IMR-90 (cell line): ENCODE measurements around the gene FUS. TPM values are rescaled to one million over a fixed set of nuclear protein-coding genes. Genes with fewer than 3 reads are reported as not detected.

Experiments
- ATAC-seq: fragments of 200-7000 bp; cut with Tn5 transposase; 2 replicates; pipeline ENCODE4 v1.9.1; 2020; ENCODE audit warnings: low read depth, mild to moderate bottlenecking, moderate library complexity
- BruUV-seq: library from RNA; stranded (reverse); fragments of 400-500 nt; replicated peaks from 2 replicates; lab custom pipeline; 2021; lab: Mats Ljungman, UMichigan
- CTCF ChIA-PET: fragments of 300-600 bp; formaldehyde crosslinking; extraction: SDS; loops from one replicate; lab custom pipeline; 2021; ENCODE audit warnings: antibody characterized with exemption; lab: Yijun Ruan, JAX
- POLR2A ChIA-PET: fragments of 300-600 bp; sonication (Branson Sonifier 250); formaldehyde crosslinking; loops from one replicate; lab custom pipeline; 2022; ENCODE audit warnings: antibody characterized with exemption; ENCODE audit not compliant: unreplicated experiment; lab: Charles Lee
- DNase-seq: peaks from one replicate; pipeline ENCODE4 v3.0.0; 2013
- H2AFZ ChIP-seq: replicated peaks from 2 replicates; pipeline ENCODE3; 2013; ENCODE audit warnings: low read length, mild to moderate bottlenecking; ENCODE audit not compliant: poor library complexity
- H2AK5ac ChIP-seq: 2 replicates; pipeline ENCODE4 v1.6.1; 2013; ENCODE audit warnings: low read depth, low read length, inconsistent platforms
- H2AK9ac ChIP-seq: replicated peaks from 2 replicates; pipeline ENCODE3; 2013; ENCODE audit warnings: mild to moderate bottlenecking, low read depth, low read length, moderate library complexity; ENCODE audit not compliant: poor library complexity
- H2BK120ac ChIP-seq: 2 replicates; pipeline ENCODE4 v1.6.1; 2013; ENCODE audit warnings: low read depth, low read length, inconsistent platforms
- H2BK15ac ChIP-seq: 3 replicates; pipeline ENCODE4 v1.6.1; 2013; ENCODE audit warnings: low read depth, low read length, inconsistent platforms
- H2BK20ac ChIP-seq: 2 replicates; pipeline ENCODE4 v1.6.1; 2013; ENCODE audit warnings: low read depth, mild to moderate bottlenecking, inconsistent platforms, low read length, moderate library complexity
- H2BK5ac ChIP-seq: 2 replicates; pipeline ENCODE4 v1.6.1; 2013; ENCODE audit warnings: mild to moderate bottlenecking, low read depth, low read length, inconsistent platforms; ENCODE audit not compliant: poor library complexity, severe bottlenecking
- H3K14ac ChIP-seq: replicated peaks from 2 replicates; pipeline ENCODE4 v1.6.1; 2013; ENCODE audit warnings: low read depth, low read length, inconsistent platforms
- H3K18ac ChIP-seq: 2 replicates; pipeline ENCODE4 v1.6.1; 2013; ENCODE audit warnings: low read depth, low read length, control low read depth
- H3K23ac ChIP-seq: 2 replicates; pipeline ENCODE4 v1.6.1; 2013; ENCODE audit warnings: low read depth, low read length, inconsistent platforms
- H3K27ac ChIP-seq: 2 replicates; pipeline ENCODE4 v1.5.1; 2013; ENCODE audit warnings: mild to moderate bottlenecking, control low read depth, low read length; ENCODE audit not compliant: insufficient read depth
- H3K27me3 ChIP-seq: 2 replicates; pipeline ENCODE4 v1.6.1; 2013; ENCODE audit warnings: low read length; ENCODE audit not compliant: control insufficient read depth, insufficient read depth
- H3K36me3 ChIP-seq: 2 replicates; pipeline ENCODE4 v1.6.1; 2013; ENCODE audit warnings: low read length, mixed read lengths; ENCODE audit not compliant: control insufficient read depth, insufficient read depth
- H3K4ac ChIP-seq: 2 replicates; pipeline ENCODE4 v1.6.1; 2013; ENCODE audit warnings: low read depth, low read length, inconsistent platforms
- H3K4me1 ChIP-seq: 2 replicates; pipeline ENCODE4 v1.6.1; 2013; ENCODE audit warnings: low read length, mixed read lengths; ENCODE audit not compliant: control insufficient read depth, insufficient read depth
- H3K4me2 ChIP-seq: 2 replicates; pipeline ENCODE4 v1.6.1; 2013; ENCODE audit warnings: low read depth, mild to moderate bottlenecking, control low read depth, low read length, moderate library complexity
- H3K4me3 ChIP-seq: 2 replicates; pipeline ENCODE4 v1.5.1; 2013; ENCODE audit warnings: low read depth, mild to moderate bottlenecking, control low read depth, low read length, moderate library complexity; ENCODE audit not compliant: insufficient read depth
- H3K56ac ChIP-seq: 2 replicates; pipeline ENCODE4 v1.6.1; 2013; ENCODE audit warnings: low read length, inconsistent platforms; ENCODE audit not compliant: insufficient read depth; ENCODE audit errors: extremely low read depth
- H3K79me1 ChIP-seq, 2 experiments: 2 replicates each; pipeline ENCODE4 v1.6.1; 2013; ENCODE audit warnings: low read length in 2 of 2, inconsistent platforms in 1 of 2, low read depth in 1 of 2
- H3K9ac ChIP-seq: 2 replicates; pipeline ENCODE4 v1.6.1; 2013; ENCODE audit warnings: low read depth, low read length, control low read depth
- H3K9me1 ChIP-seq: 2 replicates; pipeline ENCODE4 v1.6.1; 2013; ENCODE audit warnings: low read length, inconsistent platforms; ENCODE audit not compliant: insufficient read depth
- H3K9me3 ChIP-seq: 2 replicates; pipeline ENCODE4 v1.6.1; 2013; ENCODE audit warnings: low read length; ENCODE audit not compliant: control insufficient read depth, insufficient read depth
- H4K20me1 ChIP-seq: 2 replicates; pipeline ENCODE4 v1.6.1; 2013; ENCODE audit warnings: low read length, inconsistent platforms; ENCODE audit not compliant: insufficient read depth
- H4K5ac ChIP-seq: 2 replicates; pipeline ENCODE4 v1.6.1; 2013; ENCODE audit warnings: mild to moderate bottlenecking, low read depth, low read length, control low read depth
- H4K8ac ChIP-seq, 2 experiments: 2 replicates each; pipeline ENCODE4 v1.6.1; 2013; ENCODE audit warnings: low read depth in 2 of 2, low read length in 2 of 2, control low read depth in 1 of 2, inconsistent platforms in 1 of 2
- H4K91ac ChIP-seq: 2 replicates; pipeline ENCODE4 v1.6.1; 2013; ENCODE audit warnings: low read depth, low read length, inconsistent platforms; ENCODE audit not compliant: insufficient read depth
- BHLHE40 ChIP-seq: fragments of 150-350 bp; IDR thresholded peaks from 2 replicates; pipeline ENCODE4 v1.6.1; 2016; ENCODE audit warnings: mild to moderate bottlenecking, low read depth, low read length
- CEBPB ChIP-seq: IDR thresholded peaks from 2 replicates; pipeline ENCODE4 v1.6.1; 2012; ENCODE audit warnings: low read depth, low read length, improper control_type of control experiment
- CHD1 ChIP-seq: IDR thresholded peaks from 2 replicates; pipeline ENCODE4 v1.6.1; 2012; ENCODE audit warnings: low read depth, low read length, improper control_type of control experiment
- POLR2A ChIP-seq: IDR thresholded peaks from 2 replicates; pipeline ENCODE4 v1.6.1; 2012; ENCODE audit warnings: mild to moderate bottlenecking, low read depth, low read length
- RAD21 ChIP-seq: IDR thresholded peaks from 2 replicates; pipeline ENCODE4 v1.6.1; 2012; ENCODE audit warnings: low read length, improper control_type of control experiment
- SMC3 ChIP-seq: fragments of 150-350 bp; IDR thresholded peaks from 2 replicates; pipeline ENCODE4 v1.6.1; 2016; ENCODE audit warnings: low read depth, mild to moderate bottlenecking, antibody characterized with exemption, low read length, moderate library complexity
- WGBS, 2 experiments: methylation state at CpG; one replicate each; pipeline versions ENCODE4 v1.1.5 to v1.1.7; 2013; ENCODE audit warnings: missing lambda C conversion rate in 2 of 2; ENCODE audit not compliant: insufficient read length in 1 of 2; ENCODE audit errors: extremely low coverage in 2 of 2; 5-methylcytosine and 5-hydroxymethylcytosine counted together
- dilution Hi-C: fragments of 300-500 bp; cut with HindIII; formaldehyde crosslinking; loops from one replicate; pipeline ENCODE4 v1.14.3; 2018; ENCODE audit warnings: low sequenced_read_pairs; ENCODE audit not compliant: unreplicated experiment
- in situ Hi-C: fragments of 300-500 bp; cut with MboI; formaldehyde crosslinking; loops from 3 replicates; pipeline ENCODE4 v1.14.3; 2019; ENCODE audit warnings: low sequenced_read_pairs, inconsistent platforms, mixed read lengths
- intact Hi-C: fragments of 100-400 bp; cut with micrococcal nuclease; formaldehyde crosslinking; loops from 2 replicates; pipeline ENCODE4 v1.10.0; 2022
- polyA plus RNA-seq, 3 experiments: library from polyadenylated mRNA; depleted of rRNA; stranded (reverse); fragments of >200 nt; gene quantifications; 2 replicates each; pipeline ENCODE4 v1.2.3, GENCODE V29; 2012; ENCODE audit warnings: low replicate concordance in 1 of 3
- total RNA-seq: library from RNA; depleted of rRNA; stranded (reverse); fragments of >200 nt; gene quantifications from 2 replicates; pipeline ENCODE4 v1.2.3, GENCODE V29; 2012
- TF ChIP-seq, protein P1 (sequence below): fragments of 150-350 bp; IDR thresholded peaks from 2 replicates; pipeline ENCODE4 v1.6.1; 2016; ENCODE audit warnings: low read depth, mild to moderate bottlenecking, low read length, moderate library complexity, borderline replicate concordance
- TF ChIP-seq, protein P2 (sequence below): conservative IDR thresholded peaks from 2 replicates; pipeline ENCODE4 v1.5.1; 2012; ENCODE audit warnings: mild to moderate bottlenecking, low read depth, low read length, improper control_type of control experiment

Gene FUS
- total and polyA plus RNA-seq, 2 of the 4 experiments (the other 2 are of a cell fraction): 42.8 to 340 TPM

DNA sequence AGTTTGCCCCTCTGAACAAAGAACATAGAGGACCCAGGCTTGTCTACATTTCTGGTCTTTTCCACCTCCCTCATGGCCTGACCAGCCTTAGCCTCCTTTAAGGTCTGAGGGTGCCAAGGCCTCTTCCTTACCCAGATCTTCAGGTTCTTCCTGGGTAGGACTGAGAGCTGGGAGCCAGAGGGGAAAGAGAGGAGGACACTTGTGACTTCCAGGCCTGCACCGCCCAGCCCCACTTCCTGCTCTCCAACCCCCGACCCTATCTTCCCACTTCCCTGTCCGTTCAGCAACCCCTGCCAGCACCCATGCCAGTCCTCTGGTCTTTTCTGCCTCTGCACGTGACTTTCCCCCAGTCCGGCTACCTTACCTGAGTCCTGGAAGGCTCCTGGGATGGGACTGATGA, 30.6 kb upstream of the FUS start:
- H3K14ac ChIP-seq: no peak overlapping the region
- no peak for ATAC-seq
- intact Hi-C loops: no loop called here

More for the DNA sequence above, 30.6 kb upstream of the FUS start:
- no peak overlapping the region for H3K4ac ChIP-seq
- H3K4me2 ChIP-seq: no peak overlapping the region
- no peaks in the 10 kb centered on the region for H3K9me3 ChIP-seq
- H4K8ac ChIP-seq: no peak overlapping the region
- H2AK9ac ChIP-seq: peak overlapping the region; percentile 71
- no peaks in the 10 kb centered on the region for H3K9me1 ChIP-seq
- no peak for TF ChIP-seq POLR2A
- no peak for TF ChIP-seq SMC3
- no peak for TF ChIP-seq BHLHE40
- TF ChIP-seq, protein P1, sequence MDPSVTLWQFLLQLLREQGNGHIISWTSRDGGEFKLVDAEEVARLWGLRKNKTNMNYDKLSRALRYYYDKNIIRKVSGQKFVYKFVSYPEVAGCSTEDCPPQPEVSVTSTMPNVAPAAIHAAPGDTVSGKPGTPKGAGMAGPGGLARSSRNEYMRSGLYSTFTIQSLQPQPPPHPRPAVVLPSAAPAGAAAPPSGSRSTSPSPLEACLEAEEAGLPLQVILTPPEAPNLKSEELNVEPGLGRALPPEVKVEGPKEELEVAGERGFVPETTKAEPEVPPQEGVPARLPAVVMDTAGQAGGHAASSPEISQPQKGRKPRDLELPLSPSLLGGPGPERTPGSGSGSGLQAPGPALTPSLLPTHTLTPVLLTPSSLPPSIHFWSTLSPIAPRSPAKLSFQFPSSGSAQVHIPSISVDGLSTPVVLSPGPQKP: no peak
- no peak for TF ChIP-seq CEBPB
- TF ChIP-seq, protein P2, sequence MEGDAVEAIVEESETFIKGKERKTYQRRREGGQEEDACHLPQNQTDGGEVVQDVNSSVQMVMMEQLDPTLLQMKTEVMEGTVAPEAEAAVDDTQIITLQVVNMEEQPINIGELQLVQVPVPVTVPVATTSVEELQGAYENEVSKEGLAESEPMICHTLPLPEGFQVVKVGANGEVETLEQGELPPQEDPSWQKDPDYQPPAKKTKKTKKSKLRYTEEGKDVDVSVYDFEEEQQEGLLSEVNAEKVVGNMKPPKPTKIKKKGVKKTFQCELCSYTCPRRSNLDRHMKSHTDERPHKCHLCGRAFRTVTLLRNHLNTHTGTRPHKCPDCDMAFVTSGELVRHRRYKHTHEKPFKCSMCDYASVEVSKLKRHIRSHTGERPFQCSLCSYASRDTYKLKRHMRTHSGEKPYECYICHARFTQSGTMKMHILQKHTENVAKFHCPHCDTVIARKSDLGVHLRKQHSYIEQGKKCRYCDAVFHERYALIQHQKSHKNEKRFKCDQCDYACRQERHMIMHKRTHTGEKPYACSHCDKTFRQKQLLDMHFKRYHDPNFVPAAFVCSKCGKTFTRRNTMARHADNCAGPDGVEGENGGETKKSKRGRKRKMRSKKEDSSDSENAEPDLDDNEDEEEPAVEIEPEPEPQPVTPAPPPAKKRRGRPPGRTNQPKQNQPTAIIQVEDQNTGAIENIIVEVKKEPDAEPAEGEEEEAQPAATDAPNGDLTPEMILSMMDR: no peak
- no peak for TF ChIP-seq RAD21
- TF ChIP-seq CHD1: no peak
- H3K79me1 ChIP-seq: no peaks in the 10 kb centered on the region
- H2BK120ac ChIP-seq: no peak overlapping the region
- H3K36me3 ChIP-seq: no peaks in the 10 kb centered on the region
- no peak overlapping the region for H3K23ac ChIP-seq
- no peak overlapping the region for H2AK5ac ChIP-seq
- H3K27me3 ChIP-seq: peaks cover 40% of the 10 kb centered on the region
- no TSS peak for BruUV-seq
- no peak overlapping the region for H3K18ac ChIP-seq
- H2BK5ac ChIP-seq: no peak overlapping the region
- H3K9ac ChIP-seq: no peak overlapping the region
- no peak overlapping the region for H3K56ac ChIP-seq
- no peaks in the 10 kb centered on the region; the same call in 1 of the 2 replicates for H4K20me1 ChIP-seq
- no peak overlapping the region for H2BK15ac ChIP-seq
- no peak overlapping the region for H3K4me3 ChIP-seq
- ChIA-PET POLR2A (no interaction called here), CTCF (no interaction called here)
- H4K5ac ChIP-seq: no peak overlapping the region
- WGBS, 2 experiments: no CpG with 5 or more reads among the region's 5 CpGs
- no peak overlapping the region for H3K27ac ChIP-seq
- dilution Hi-C loops: no loop called here
- no peak overlapping the region for H2AFZ ChIP-seq
- no peak for DNase-seq
- in situ Hi-C loops: no loop called here
- no peak overlapping the region for H4K91ac ChIP-seq
- no peak overlapping the region for H2BK20ac ChIP-seq
- H3K4me1 ChIP-seq: no peaks in the 10 kb centered on the region
